Vagina (tissue), 2 donors: Measurements from ENCODE around the gene LRRC55.

Experiments used
- POLR2A ChIP-seq, 2 donors: fragments of 450-650 bp; IDR thresholded peaks; one replicate each; pipeline ENCODE4 v1.6.1; 2017; ENCODE audit warnings: antibody characterized with exemption in 2 of 2, mild to moderate bottlenecking in 2 of 2, moderate library complexity in 2 of 2
- TF ChIP-seq, protein P1 (sequence below), 3 experiments: fragments of 450-650 bp in 2 of 3; fragments of 200-600 bp in 1 of 3; sonication (generic) in 1 of 3; IDR thresholded peaks; one replicate each; pipeline ENCODE4 v1.5.1; 2017 to 2019; ENCODE audit warnings: antibody characterized with exemption in 3 of 3, mild to moderate bottlenecking in 2 of 3, moderate library complexity in 2 of 3

DNA sequence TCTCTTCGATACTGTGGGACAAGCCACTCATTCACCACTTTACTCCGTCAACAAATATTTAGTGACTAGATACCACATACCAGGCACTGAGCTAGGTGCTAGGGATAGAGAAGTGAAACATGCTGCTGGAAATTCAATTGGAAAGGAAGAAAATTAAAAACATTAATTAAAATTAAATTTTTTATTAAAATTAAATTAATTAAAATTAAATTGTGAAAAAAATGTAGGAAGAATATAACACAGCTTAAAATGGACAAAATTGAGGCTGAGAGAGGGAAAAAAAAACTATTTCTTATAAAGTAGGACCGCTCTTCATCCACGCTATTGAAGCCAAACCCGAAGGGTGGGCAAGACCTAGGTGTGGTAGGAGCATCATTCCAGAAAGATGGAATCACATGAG, 23.6 kb upstream of the LRRC55 start:
- TF ChIP-seq POLR2A (IDR thresholded peaks at IDR 0.05), result no peak
- TF ChIP-seq, protein P1, sequence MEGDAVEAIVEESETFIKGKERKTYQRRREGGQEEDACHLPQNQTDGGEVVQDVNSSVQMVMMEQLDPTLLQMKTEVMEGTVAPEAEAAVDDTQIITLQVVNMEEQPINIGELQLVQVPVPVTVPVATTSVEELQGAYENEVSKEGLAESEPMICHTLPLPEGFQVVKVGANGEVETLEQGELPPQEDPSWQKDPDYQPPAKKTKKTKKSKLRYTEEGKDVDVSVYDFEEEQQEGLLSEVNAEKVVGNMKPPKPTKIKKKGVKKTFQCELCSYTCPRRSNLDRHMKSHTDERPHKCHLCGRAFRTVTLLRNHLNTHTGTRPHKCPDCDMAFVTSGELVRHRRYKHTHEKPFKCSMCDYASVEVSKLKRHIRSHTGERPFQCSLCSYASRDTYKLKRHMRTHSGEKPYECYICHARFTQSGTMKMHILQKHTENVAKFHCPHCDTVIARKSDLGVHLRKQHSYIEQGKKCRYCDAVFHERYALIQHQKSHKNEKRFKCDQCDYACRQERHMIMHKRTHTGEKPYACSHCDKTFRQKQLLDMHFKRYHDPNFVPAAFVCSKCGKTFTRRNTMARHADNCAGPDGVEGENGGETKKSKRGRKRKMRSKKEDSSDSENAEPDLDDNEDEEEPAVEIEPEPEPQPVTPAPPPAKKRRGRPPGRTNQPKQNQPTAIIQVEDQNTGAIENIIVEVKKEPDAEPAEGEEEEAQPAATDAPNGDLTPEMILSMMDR (IDR thresholded peaks at IDR 0.05), result no peak
